Stimulated activated CD8-positive, alpha-beta memory T cell treated with anti-CD3 and anti-CD28 coated beads, Interleukin-7, amount 100 ng/mL, for 24 hours (primary cell): ENCODE results near the gene RNF215.
"Not testable (repeated sequence)": the region's sequence is repeated elsewhere in the genome, so short reads cannot be mapped to it uniquely, and the experiment has no call there.

Source experiments
- DNase-seq: peaks from one replicate; pipeline ENCODE4 v3.0.0-alpha.2; 2020; ENCODE audit warnings: low read depth

The RNF215 gene

DNA sequence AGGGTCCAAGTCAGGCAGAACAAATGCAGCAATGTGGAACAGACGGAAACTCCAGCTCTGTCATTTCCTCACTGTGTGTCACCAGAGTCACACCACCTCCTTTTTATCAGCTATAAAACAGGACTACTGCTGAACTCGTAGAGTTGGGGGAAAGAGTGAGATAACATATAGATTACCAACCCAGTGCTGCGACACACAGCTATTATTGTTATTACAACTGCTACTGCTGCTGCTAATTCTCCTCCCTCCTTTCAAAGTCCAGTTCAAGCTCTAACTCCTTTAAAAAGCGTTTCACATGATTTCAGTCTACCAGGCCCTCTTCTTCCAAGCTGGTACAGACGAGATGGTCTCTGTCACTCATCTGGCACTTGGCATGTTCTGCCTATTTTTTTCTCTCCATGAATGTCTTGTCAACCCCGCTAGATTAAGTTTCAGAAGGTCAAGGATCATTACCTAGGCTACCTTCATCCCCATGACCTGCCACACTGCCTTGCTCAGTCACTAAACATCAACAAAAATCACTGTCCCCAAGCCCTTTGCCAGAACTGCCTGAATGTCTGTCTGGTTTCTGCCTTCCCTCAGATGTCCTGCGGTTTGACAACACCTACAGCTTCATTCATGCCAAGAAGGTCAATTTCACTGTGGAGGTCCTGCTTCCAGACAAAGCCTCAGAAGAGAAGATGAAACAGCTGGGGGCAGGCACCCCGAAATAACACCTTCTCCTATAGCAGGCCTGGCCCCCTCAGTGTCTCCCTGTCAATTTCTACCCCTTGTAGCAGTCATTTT is 34.7 kb upstream of the RNF215 start:
- DNase-seq: no peak

DNA sequence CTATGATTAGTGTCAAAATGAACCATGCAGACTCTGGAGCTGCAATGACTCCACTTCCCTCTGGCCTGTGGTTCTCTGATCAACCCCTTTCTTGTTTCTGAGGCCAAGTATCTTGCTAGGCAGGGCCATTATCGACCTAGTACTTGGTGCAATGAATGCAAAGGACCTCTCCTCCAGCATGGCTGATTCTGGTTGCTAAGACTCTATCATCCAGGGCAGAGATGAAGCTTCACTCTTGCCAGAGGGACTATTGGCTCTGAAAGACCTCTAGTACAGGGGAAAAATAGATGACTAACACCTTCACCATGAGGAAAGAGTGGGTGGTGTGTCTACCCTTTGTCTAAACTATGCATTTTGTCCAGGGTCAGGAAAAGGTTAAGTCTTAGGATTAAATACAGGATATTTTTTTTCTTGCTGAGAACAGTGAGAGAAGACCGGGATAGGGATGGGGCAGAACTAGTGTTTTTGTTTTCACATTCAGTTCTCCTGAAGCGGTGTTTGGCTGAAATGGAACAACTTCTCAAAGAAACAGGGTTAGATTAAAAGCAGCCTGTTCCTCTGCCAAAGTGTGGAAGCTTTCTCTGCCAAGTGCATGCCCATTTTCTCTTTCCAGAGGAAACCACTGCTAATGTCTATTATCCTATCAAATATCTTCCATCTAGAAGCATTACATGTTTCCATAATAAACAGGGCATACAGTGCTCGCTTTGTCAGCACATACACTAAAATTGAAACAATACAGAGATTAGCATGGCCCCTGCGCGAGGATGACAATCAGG is 33.3 kb upstream of the RNF215 start:
- DNase-seq: no peak

DNA sequence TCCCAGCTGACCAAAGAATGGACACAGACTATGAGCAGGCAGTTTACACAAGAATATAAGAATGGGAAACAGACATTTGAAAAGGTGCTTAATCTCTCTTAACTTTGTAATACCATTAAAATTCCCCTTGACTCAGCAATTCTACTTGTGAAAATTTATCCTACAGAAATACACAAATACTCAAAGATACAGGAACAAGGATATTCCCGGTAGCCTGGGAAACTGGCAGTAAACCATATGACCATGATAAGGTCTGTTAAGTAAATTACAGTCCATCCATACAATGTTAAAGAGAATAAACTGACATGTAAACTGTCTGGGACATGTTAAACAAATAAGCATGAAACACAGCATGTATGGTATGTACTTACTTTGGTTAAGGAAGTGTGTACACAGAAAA is 29.6 kb upstream of the RNF215 start:
- no peak for DNase-seq

DNA sequence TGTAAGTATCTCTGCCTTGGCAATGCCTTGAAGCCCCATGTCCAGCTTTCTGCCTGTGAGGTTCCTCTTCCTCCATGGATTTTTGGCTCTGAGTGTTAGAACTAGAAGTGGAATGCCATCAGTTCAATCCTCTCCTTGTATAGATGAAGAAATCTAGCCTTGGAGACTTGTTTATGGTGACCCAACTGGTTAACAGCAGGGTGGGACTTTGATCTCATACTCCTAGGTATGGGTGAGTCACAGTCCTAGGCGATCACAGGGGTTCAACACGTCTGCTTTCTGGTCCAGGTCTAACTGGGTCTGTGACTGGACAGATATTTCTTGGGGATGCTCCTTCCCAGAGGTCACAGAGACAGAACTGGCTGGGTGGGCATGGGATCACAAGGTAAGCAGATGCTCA is 29.2 kb upstream of the RNF215 start:
- DNase-seq: no peak

DNA sequence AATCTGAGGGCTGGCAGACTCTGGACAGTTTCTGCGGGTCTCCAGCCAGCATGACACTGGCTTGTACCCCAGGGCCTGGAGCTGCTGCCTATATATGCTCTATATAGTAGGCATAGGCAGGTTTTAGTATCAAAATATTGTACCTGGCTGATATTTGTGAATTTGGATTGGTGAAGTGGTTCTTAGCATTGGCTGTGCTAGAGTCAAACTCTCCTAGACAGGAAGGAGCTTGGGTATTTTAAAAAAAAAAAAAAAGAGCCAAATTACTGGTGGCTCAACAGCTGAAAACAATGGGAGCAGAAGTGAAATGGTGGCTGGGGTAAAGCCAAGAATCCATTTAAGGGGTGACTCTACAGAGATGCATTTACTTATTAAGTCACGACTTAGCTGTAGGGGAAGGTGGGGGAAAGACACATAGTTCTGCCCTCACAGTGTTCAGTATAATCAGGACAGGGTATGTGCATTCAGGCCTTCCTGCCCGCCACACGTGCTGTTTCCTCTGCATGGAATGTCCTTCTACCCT is 27.4 kb upstream of the RNF215 start:
- DNase-seq: no peak

DNA sequence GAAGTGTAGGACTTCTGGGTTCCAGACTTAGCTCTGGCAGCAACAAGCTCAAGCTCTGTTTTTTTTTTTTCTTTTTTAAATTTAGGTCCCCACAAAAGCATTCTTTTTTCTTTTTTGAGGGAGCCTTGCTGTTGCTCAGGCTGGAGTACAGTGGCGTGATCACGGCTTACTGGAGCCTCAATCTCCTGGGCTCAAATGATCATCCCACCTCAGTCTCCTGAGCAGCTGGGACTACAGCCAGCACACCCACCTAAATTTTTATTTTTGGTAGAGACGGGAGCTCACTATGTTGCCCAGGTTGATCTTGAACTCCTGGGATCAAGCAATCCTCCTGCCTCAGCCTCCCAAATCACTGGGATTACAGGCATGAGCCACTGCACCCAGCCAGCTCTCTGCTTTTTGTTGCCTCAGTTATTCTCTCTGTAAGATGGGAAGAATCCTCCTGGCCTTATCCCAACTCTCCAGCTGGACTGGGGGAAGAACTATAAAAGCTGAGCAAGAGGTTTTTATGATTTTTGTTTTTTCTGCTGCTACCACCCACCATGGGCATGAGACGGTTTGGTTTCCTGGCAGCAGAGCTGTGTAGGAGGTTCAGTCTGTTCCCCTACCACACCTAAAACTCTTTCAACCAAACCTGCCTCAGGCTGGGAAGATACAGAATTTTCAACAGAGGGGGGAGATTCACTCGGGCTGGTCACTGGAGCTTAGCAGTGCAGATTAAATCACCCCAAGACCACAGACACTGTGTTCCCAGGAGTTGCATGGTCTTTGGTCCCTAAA is 26.7 kb upstream of the RNF215 start:
- DNase-seq: no peak

DNA sequence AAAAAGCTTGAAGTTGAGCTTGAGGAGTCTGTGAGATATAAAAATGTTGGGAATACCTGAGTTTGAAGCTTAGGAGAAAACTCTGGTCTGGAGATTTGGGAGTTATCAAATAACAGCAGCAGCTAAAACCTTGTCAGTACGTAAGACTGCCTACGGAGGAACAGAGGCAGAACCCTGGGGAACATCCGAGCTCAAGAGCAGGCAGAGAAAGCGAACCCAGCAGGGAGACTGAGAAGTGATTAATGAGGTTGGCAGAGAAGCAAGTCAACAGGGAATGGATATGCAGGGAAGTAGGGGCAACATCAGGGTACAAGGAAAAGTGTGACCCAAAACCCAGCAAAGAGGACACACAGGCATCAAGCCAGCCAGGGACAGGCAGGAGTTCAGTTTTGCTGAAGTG is 25.8 kb upstream of the RNF215 start:
- no peak for DNase-seq

DNA sequence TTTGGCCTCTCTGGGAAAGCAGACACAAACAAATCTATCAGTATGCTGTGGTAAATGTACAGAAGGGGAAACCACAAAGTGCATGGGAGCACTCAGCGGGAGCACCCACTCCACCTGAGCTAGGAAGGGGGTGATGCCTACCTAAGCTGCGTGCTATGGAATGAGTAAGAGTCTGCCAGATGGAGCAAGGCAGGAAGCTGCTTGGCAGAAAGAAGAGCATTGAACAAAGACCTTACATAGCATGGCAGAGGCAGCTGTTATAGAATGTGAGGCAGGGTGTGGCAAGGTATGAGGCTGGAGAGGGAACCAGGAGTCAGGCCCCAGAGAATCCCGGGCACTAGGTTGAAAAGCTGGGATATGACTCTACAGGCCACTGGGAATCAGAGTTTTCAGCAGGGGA is 24.6 kb upstream of the RNF215 start:
- no peak for DNase-seq

DNA sequence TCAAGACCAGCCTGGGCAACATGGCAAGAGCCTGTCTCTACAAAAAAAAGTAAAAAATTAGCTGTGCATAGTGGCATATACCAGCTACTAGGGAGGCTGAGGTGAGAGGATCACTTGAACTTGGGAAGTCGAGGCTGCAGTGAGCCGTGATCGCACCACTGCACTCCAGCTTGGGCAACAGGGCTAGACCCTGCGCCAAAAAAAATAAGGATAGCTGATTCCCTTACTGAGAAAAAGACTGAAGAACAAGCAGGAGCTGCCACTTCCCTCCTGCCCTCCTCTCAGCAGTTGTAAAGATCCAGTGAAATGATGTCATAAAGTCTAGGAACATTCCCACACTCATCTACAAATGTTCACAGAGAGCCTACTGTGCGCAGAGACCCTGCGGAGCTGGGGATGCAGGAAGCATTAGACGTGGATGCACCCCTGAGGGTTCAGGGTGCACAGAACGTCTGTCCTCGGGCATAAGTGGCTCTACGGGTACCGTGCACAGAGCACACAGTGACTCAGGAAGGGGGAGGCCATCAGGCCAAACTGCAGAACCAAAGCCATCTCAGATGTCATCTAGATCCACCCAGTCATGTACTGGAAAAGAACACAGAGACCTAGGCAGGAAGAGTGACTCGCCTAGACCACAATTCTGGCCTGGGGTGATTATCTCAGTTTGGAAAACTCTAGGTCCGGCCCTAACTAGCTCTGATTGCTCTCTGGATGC is 21.3 kb upstream of the RNF215 start:
- DNase-seq: no peak

DNA sequence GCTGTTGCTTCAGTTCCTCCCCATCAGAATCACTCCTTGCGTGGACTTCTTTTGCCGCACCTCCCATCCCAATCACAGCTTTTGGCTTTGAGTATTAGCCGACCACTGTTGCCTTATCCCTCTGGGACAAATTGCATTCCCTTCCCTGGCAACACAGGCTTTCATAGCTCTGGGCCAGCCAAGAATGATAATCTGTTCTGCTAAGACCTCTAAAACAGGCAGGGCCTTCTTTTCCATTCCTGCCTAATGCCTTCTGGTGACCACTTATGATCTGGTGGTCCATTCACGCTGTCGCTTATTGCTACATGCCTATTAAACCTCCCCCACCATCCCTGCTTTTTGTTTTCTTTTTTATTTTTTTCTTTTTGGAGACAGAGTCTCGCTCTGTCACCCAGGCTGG is 19.2 kb upstream of the RNF215 start:
- no peak for DNase-seq

DNA sequence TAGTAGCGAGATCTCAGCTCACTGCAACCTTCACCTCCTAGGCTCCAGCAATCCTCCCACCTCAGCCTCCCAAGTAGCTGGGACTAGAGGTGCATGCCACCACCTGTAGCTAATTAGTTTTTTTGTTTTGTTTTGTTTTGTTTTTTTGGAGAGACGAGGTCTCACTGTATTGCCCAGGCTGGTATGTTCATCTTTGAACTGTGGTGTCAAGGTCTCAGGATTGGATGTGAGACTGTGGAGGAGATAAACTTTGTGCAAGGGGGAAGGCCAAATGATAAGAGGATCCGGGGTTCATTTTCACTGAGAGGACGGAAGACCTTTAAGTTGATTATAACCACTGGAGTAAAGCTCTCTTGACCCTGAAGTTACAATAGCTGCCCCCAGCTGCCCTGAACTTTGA is 18.5 kb upstream of the RNF215 start:
- DNase-seq: no peak

DNA sequence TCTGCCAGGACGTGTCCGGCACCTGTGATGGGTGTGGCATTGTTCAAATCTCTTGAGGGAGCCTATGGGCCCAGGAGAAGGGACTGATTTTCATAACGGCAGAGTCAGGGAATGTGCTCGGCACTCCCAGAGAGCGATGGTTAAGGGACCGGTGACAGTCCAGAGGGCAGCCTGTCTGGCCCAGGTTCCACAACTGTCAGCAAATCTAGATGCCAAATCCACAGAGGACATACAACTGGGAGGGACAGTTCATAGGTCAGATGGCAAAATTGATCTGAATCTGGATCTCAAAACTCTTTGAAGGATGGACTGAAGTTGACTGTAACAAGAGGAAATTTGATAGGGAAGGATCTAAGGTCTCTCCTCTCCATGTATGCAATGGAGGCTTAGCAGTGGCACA is 17.1 kb upstream of the RNF215 start:
- DNase-seq: no peak

DNA sequence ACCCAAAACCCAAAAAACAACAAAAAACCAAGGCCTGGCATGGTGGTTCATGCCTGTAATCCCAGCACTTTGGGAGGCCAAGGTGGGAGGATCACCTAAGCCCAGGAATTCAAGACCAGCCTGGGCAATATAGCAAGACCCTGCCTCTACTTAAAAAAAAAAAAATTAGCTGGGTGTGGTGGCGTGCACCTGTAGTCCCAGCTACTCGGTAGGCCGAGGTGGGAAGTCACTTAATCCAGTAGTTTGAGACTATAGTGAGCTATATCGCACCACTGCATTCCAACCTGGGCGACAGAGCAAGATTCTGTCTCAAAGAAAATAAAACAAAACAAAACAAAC is 15.5 kb upstream of the RNF215 start:
- DNase-seq: not testable (repeated sequence)

DNA sequence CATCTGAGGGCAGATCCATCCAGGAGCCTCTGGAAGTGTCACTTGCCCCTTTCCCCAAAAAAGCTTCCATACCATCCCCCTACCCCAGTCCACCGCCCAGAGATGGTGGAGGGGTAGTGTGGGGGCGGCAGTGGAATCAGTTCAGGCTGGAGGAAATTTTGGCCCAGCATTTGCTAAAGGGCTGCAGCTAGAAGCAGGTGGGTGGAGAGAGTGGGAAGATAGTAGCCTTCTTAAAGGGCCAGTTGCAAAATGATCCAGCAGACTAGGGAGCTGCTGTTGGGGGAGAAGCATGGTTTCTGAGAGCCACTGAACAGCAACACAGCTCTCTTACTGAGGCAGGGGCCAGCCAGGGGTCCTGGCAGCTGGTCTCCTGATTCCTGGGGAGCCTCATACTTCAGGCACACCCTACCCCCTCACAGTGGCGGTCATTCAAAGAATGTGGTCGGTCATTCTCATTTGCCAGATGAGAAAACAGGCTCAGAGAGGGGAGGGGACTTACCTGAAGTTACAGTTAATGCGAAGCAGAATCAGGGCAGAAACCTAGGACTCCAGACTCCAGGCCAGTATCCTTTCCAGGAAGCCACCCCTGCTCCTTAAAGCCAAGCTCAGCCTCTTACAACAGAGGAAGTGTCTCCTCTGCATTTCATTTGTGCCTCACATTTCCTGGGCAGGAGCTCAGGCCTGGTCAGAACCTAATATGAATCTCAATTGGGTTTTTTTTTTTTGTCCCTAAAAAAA is 15.0 kb upstream of the RNF215 start:
- no peak for DNase-seq

DNA sequence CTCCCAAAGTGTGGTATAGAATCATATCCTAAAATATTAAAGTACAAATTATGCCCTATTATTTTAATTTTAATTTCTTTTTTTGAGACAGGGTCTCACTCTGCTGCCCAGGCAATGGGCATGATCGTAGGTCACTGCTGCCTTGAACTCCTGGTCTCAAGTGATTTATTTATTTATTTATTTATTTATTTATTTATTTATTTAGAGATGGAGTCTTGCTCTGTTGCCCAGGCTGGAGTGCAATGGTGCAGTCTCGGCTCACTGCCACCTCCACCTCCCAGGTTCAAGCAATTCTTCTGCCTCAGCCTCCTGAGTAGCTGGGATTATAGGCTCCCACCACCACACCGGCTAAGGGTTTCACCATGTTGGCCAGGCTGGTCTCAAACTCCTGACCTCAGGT is 13.8 kb upstream of the RNF215 start:
- not testable (repeated sequence) for DNase-seq

DNA sequence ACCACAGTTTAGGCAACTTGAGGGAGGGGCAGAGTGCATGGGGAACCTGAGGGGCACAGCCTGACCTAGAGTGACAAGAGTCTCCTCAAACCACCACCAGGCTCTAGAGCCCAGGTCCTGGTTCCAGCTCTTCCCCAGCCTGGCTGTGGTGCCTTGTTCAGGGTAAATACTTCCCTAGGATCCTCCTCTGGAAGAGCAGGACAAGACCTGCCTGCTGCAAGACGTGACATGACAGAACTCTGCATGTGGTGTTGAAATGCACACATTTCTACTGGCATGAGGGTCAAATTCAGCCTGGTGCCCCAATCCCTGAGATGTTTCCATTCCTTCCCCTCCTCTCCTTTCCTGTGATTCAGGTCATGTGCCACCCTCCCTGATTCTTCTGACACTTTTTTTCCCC is 12.9 kb upstream of the RNF215 start:
- no peak for DNase-seq

DNA sequence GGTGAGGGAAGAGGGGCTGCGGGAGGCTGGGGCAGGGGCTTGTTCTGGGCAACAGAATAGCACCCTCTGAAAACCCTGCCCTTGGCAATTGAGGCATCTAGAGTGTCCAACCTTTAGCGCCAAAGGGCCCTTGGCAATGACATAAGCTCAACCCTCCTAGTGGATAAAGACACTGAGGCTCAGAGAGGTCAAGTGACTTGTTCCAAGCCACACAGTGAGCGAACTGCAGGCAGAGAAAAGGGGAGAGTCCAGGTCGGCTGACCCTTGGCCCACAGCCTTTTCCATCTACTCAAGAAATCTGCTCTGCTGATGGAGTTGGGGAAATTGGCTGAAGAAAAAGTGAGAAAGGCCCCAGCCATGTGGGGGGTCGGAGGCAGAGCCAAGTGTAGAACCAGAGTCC is 12.5 kb upstream of the RNF215 start:
- DNase-seq: no peak

DNA sequence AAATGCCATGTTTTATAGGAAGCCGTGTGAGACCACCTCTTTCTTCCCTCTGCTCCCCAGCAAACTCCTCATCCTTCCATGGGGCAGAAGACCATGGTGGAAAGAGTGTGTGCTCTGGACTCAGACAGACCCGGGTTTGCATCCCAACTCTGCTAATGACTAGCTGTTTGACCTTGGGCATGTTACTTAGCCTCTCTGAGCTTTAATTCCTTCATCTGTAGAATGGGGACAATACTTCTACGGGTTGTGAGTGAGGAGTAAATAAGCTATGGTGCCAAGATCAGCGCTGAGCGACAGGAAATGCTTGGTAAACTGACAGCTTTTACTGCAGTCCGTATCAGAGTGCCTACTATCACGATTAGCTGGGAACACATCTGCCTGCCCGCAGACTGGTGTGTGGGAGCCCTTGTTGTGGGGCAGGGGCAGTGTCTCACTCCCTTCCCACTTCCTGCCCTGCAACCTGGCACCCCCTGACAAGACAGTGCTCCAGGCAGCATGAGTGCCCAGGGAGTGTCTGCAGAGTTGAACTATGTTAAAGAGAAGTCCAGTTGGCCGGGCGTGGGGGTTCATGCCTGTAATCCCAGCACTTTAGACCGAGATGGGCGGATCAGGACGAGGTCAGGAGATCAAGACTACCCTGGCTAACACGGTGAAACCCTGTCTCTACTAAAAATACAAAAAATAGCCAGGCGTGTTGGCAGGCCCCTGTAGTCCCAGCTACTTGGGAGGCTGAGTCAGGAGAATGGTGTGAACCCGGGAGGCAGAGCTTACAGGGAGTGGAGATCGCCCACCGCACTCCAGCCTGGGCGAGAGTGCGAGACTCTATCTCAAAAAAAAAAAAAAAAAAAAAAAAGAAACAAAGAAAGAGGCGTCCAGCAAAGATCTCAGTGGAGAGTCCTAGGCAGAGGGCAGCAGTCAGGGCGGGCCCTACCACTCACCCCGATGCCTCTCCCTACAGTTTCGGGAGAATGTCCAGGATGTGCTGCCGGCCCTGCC is 11.8 kb upstream of the RNF215 start:
- DNase-seq: no peak

DNA sequence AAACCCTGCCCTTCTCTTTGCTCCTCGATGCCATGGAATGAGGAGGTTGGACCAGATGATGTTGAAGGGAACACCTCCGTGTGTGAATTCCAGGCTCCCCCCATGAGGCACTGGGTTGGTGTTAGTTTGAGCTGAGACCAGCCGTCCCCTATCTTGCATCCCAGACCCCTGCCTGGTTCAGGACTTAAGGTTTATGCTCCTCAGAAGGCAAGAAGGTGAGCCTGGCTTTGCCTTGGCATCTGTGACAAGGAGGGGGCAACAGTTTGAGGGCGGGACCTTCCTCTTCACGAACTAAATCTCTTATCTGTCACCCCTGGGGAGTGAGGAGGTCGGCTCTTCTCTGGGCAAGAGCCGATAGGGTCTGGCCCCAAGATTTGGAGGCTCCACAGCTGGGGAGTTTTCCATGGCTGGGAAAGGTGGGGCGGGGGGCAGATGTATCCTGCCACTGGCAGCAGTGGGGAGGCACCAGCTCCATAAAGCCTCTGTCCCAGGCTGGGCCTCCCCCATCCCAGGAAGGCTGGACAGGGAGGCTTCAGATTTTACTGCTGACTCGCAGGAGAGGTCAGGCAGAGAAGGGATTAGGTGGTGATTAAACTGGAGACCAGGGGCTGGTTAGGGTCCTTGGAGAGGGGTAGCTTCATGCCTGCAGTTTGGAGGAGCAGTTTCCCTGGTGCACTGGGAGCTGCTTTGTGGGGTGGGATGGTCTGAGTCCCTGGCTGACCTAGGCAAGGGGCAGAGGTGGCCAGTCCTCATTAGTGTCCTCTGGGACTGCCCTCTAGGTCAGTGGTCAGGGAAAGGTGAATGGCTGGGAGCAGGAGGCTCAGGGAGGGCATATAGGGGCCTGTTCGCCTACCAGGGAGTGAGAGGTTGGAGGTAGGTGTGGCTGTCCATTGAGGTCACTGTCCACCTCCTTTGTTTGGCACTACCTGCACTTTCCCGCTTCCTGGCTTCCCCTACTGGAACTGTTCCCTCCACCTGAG is 10.7 kb upstream of the RNF215 start:
- DNase-seq: no peak
